Neural progenitor cell (in vitro differentiated cells): ENCODE data around the gene ATAT1. TPM values are rescaled to one million over a fixed set of nuclear protein-coding genes. Genes with fewer than 3 reads are reported as not detected.

Experiments used
- DNase-seq: peaks from one replicate; pipeline ENCODE4 v3.0.0-alpha.2; 2016; ENCODE audit warnings: low spot score
- H2AFZ ChIP-seq: fragments of 200-600 bp; sonication (generic); replicated peaks from 2 replicates; pipeline ENCODE4 v1.6.1; 2016; ENCODE audit warnings: antibody characterized with exemption
- H3F3A ChIP-seq: fragments of 200-600 bp; sonication (generic); 2 replicates; pipeline ENCODE4 v1.6.1; 2016; ENCODE audit warnings: antibody characterized with exemption, low read depth
- H3K27ac ChIP-seq: fragments of 200-600 bp; sonication (generic); 2 replicates; pipeline ENCODE4 v1.5.1; 2016; ENCODE audit warnings: mild to moderate bottlenecking
- H3K27me3 ChIP-seq: fragments of 200-600 bp; sonication (generic); 2 replicates; pipeline ENCODE4 v1.6.1; 2016; ENCODE audit warnings: mild to moderate bottlenecking, moderate library complexity
- H3K36me3 ChIP-seq: fragments of 200-600 bp; sonication (generic); 2 replicates; pipeline ENCODE4 v1.5.1; 2016
- H3K4me1 ChIP-seq: fragments of 200-600 bp; sonication (generic); 2 replicates; pipeline ENCODE4 v1.6.1; 2016; ENCODE audit warnings: mixed run types
- H3K4me2 ChIP-seq: fragments of 200-600 bp; sonication (generic); 2 replicates; pipeline ENCODE4 v1.6.1; 2016
- H3K4me3 ChIP-seq: fragments of 200-600 bp; sonication (generic); 2 replicates; pipeline ENCODE4 v1.5.1; 2016
- H3K79me2 ChIP-seq: fragments of 200-600 bp; sonication (generic); 2 replicates; pipeline ENCODE4 v1.6.1; 2016; ENCODE audit warnings: low read depth
- H3K9ac ChIP-seq: fragments of 200-600 bp; sonication (generic); 2 replicates; pipeline ENCODE4 v1.6.1; 2016
- H3K9me3 ChIP-seq: fragments of 200-600 bp; sonication (generic); 2 replicates; pipeline ENCODE4 v1.5.1; 2016; ENCODE audit warnings: low read depth
- H4K20me1 ChIP-seq: fragments of 200-600 bp; sonication (generic); 2 replicates; pipeline ENCODE4 v1.6.1; 2016; ENCODE audit warnings: low read depth
- H3K27ac Mint-ChIP-seq: 3 replicates; pipeline ENCODE4 v1.8.0; 2021; ENCODE audit warnings: mixed read lengths
- H3K27me3 Mint-ChIP-seq: 2 replicates; pipeline ENCODE4 v1.8.0; 2022; ENCODE audit warnings: low read depth, mild to moderate bottlenecking, inconsistent platforms, moderate library complexity, mixed read lengths; ENCODE audit not compliant: insufficient read depth
- H3K36me3 Mint-ChIP-seq: 3 replicates; pipeline ENCODE4 v1.8.0; 2021; ENCODE audit warnings: mixed read lengths
- H3K4me1 Mint-ChIP-seq: 3 replicates; pipeline ENCODE4 v1.8.0; 2021; ENCODE audit warnings: mixed read lengths
- H3K4me3 Mint-ChIP-seq: 3 replicates; pipeline ENCODE4 v1.8.0; 2021; ENCODE audit warnings: mild to moderate bottlenecking, moderate library complexity, mixed read lengths
- H3K9me3 Mint-ChIP-seq: 3 replicates; pipeline ENCODE4 v1.8.0; 2020; ENCODE audit warnings: mixed read lengths
- CTCF ChIP-seq: fragments of 200-600 bp; sonication (generic); IDR thresholded peaks from 2 replicates; pipeline ENCODE4 v1.5.1; 2017; ENCODE audit warnings: antibody characterized with exemption, mild to moderate bottlenecking
- EZH2 ChIP-seq: fragments of 200-600 bp; sonication (generic); IDR thresholded peaks from 2 replicates; pipeline ENCODE4 v1.6.1; 2017; ENCODE audit warnings: antibody characterized with exemption, mild to moderate bottlenecking, moderate library complexity
- EZH2phosphoT487 ChIP-seq: fragments of 200-600 bp; sonication (generic); IDR thresholded peaks from 2 replicates; pipeline ENCODE4 v1.6.1; 2017; ENCODE audit warnings: antibody characterized with exemption
- total RNA-seq: library from RNA; depleted of rRNA; stranded (reverse); fragments of >200 nt; gene quantifications from 2 replicates; pipeline ENCODE4 v1.2.3, GENCODE V29; 2015; ENCODE audit warnings: low replicate concordance

Gene ATAT1
- total RNA-seq, 1 donor from 2014 or later = 17.9 TPM

GRCh38 chr6:30613251-30614043 is 13.2 kb upstream of the ATAT1 start:
- Histone ChIP-seq H2AFZ (no peak overlapping the region), H3F3A (peaks cover 53% of the 10 kb centered on the region), H3K79me2 (peaks cover 93% of the 10 kb centered on the region), H3K4me2 (peak overlapping the region; percentile 97), H3K4me1 (peaks cover 23% of the 10 kb centered on the region), H3K9ac (no peak overlapping the region), H4K20me1 (peaks cover 65% of the 10 kb centered on the region), H3K9me3 (no peaks in the 10 kb centered on the region), H3K27me3 (no peaks in the 10 kb centered on the region), H3K4me3 (peak overlapping the region; percentile 77), H3K27ac (peak overlapping the region; percentile 100), H3K36me3 (peaks cover 24% of the 10 kb centered on the region)
- peak overlapping the region; percentile 96 for H3K4me3 Mint-ChIP-seq
- peaks cover 38% of the 10 kb centered on the region for H3K36me3 Mint-ChIP-seq
- TF ChIP-seq CTCF (no peak), EZH2 (no peak), EZH2phosphoT487 (no peak)
- DNase-seq = no peak
- H3K9me3 Mint-ChIP-seq = peaks cover 7% of the 10 kb centered on the region
- H3K4me1 Mint-ChIP-seq = peaks cover 51% of the 10 kb centered on the region
- H3K27ac Mint-ChIP-seq = peak overlapping the region; percentile 65
- H3K27me3 Mint-ChIP-seq = peaks cover 31% of the 10 kb centered on the region

- Histone ChIP-seq H3K4me3 (peak overlapping the region; percentile 77), H3K4me2 (peak overlapping the region; percentile 97), H3K9me3 (no peaks in the 10 kb centered on the region), H3K36me3 (peaks cover 16% of the 10 kb centered on the region), H4K20me1 (peaks cover 59% of the 10 kb centered on the region), H3F3A (peaks cover 50% of the 10 kb centered on the region), H3K27me3 (no peaks in the 10 kb centered on the region), H3K79me2 (peaks cover 93% of the 10 kb centered on the region), H3K27ac (peak overlapping the region; percentile 100), H3K9ac (peak overlapping the region; percentile 99), H3K4me1 (peaks cover 23% of the 10 kb centered on the region), H2AFZ (no peak overlapping the region)
- Mint-ChIP-seq H3K9me3 (peaks cover 7% of the 10 kb centered on the region), H3K4me1 (peaks cover 58% of the 10 kb centered on the region), H3K27me3 (peaks cover 28% of the 10 kb centered on the region), H3K4me3 (peak overlapping the region; percentile 96), H3K36me3 (peaks cover 32% of the 10 kb centered on the region), H3K27ac (peak overlapping the region; percentile 65)
- no peak for TF ChIP-seq EZH2
- no peak for TF ChIP-seq EZH2phosphoT487
- TF ChIP-seq CTCF = no peak
- DNase-seq = peak; percentile 11
Observed at GRCh38 chr6:30614044-30614842, 12.4 kb upstream of the ATAT1 start.

GRCh38 chr6:30614843-30615218 is 11.8 kb upstream of the ATAT1 start:
- Mint-ChIP-seq H3K4me3 (peak overlapping the region; percentile 96), H3K27ac (peak overlapping the region; percentile 98), H3K27me3 (peaks cover 27% of the 10 kb centered on the region), H3K4me1 (peaks cover 58% of the 10 kb centered on the region), H3K36me3 (peaks cover 27% of the 10 kb centered on the region), H3K9me3 (peaks cover 7% of the 10 kb centered on the region)
- peaks cover 50% of the 10 kb centered on the region for H3F3A ChIP-seq
- peak overlapping the region; percentile 100 for H3K27ac ChIP-seq
- no peaks in the 10 kb centered on the region for H3K9me3 ChIP-seq
- peaks cover 23% of the 10 kb centered on the region for H3K4me1 ChIP-seq
- H3K4me3 ChIP-seq = peak overlapping the region; percentile 77
- H3K4me2 ChIP-seq = peak overlapping the region; percentile 97
- no peak overlapping the region for H2AFZ ChIP-seq
- H3K36me3 ChIP-seq = peaks cover 10% of the 10 kb centered on the region
- DNase-seq = peak; percentile 96
- peaks cover 92% of the 10 kb centered on the region for H3K79me2 ChIP-seq
- peak overlapping the region; percentile 99 for H3K9ac ChIP-seq
- no peak for TF ChIP-seq CTCF
- no peak for TF ChIP-seq EZH2
- TF ChIP-seq EZH2phosphoT487 = no peak
- no peaks in the 10 kb centered on the region for H3K27me3 ChIP-seq
- peaks cover 53% of the 10 kb centered on the region for H4K20me1 ChIP-seq
